ENCODE data around the gene PTPRJ. TPM values are rescaled to one million over a fixed set of nuclear protein-coding genes. Genes with fewer than 3 reads are reported as not detected.

PTPRJ gene
- total and polyA plus RNA-seq, 7 donors = 2.4 to 23.3 (median 10.2) TPM

DNA sequence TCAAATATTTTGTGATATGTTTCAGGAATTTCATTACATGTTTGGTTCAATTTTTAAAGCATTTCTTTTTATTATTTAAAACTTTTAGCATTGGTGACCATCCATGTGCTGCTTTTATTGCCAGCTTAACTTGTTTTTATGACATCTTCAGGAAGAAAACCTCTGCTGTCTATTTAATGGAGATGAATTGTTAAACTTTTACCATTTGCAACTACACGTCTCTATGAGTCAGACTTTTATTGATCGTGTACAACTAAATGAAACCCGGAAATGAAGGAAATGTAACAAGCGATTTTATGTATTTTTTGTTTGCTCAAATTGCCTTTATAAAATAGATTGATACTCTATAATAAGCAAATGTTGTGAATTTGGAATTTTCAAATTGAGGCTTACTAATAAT, 113.0 kb downstream of the PTPRJ start:
- Histone ChIP-seq H3K4me1 (peaks cover 0 to 28% (median 3%) of the 10 kb centered on the region in 4 donors), H3K4me3 (no peak overlapping the region), H3K36me3 (no peaks in the 10 kb centered on the region), H3K27me3 (no peaks in the 10 kb centered on the region), H3K27ac (no peak overlapping the region), H3K9me3 (no peaks in the 10 kb centered on the region)
- no peak for DNase-seq
- WGBS, 2 donors = 6 to 52% methylated on average over 4 of the region's 4 CpGs
- TF ChIP-seq, protein P1, sequence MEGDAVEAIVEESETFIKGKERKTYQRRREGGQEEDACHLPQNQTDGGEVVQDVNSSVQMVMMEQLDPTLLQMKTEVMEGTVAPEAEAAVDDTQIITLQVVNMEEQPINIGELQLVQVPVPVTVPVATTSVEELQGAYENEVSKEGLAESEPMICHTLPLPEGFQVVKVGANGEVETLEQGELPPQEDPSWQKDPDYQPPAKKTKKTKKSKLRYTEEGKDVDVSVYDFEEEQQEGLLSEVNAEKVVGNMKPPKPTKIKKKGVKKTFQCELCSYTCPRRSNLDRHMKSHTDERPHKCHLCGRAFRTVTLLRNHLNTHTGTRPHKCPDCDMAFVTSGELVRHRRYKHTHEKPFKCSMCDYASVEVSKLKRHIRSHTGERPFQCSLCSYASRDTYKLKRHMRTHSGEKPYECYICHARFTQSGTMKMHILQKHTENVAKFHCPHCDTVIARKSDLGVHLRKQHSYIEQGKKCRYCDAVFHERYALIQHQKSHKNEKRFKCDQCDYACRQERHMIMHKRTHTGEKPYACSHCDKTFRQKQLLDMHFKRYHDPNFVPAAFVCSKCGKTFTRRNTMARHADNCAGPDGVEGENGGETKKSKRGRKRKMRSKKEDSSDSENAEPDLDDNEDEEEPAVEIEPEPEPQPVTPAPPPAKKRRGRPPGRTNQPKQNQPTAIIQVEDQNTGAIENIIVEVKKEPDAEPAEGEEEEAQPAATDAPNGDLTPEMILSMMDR (IDR thresholded peaks at IDR 0.05) = no peak
- no peak for TF ChIP-seq POLR2A (IDR thresholded peaks at IDR 0.05)
- TF ChIP-seq POLR2AphosphoS5 (IDR thresholded peaks at IDR 0.05) = no peak
- TF ChIP-seq EP300 (IDR thresholded peaks at IDR 0.05) = no peak
- intact Hi-C loops (cut with DNase I) = no loop called here

DNA sequence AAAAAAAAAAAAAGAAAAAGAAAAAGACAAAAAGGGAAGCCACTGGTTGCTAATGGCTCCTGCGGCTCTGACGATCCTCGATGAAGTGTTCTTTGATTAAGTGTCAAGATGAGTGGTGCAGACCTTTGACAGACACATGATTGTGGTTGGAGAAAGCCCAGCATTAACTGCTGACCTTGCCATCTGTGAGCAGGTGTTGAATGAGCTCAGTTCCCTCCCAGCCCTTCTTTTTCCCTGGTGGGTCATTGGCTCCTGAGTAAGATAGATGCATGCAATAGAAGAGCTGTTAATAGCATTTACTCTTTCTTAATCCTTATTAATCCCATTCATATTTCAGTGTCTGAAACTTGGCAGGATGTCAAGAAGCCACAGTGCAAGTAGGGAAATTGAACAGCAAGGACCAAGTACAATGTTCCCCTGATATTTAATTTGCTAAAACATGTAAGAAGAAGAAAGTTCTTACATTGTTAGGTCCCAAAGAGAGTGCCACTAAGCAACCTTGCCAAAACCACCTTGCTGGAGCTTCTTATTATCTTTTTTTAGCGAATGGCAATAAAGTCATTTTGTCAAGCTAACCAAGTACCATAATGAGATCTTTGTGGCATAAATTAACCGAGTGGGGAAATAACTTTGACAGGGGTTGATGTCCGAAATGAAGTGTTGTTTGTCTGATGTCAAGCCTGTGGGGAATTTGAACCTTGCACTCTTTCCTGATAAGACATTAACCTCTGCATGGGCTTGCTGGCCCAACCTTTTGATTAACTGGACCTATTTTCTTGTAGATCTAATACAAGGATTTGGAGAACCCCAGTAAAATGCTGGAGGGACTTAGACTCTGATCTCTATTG, 113.7 kb downstream of the PTPRJ start:
- H3K9me3 ChIP-seq = no peaks in the 10 kb centered on the region
- no peaks in the 10 kb centered on the region for H3K36me3 ChIP-seq
- intact Hi-C loops (cut with DNase I) = no loop called here
- H3K4me3 ChIP-seq = no peak overlapping the region
- TF ChIP-seq, protein P1 (IDR thresholded peaks at IDR 0.05) = no peak
- TF ChIP-seq POLR2A (IDR thresholded peaks at IDR 0.05) (no peak), EP300 (IDR thresholded peaks at IDR 0.05) (no peak), POLR2AphosphoS5 (IDR thresholded peaks at IDR 0.05) (no peak)
- no peaks in the 10 kb centered on the region for H3K27me3 ChIP-seq
- H3K27ac ChIP-seq = peak overlapping the region in 2 of 4 donors; percentile 28 to 46
- 6 to 41% methylated on average over 6 of the region's 6 CpGs for WGBS, 2 donors
- DNase-seq = no peak
- peaks cover 0 to 23% (median 0%) of the 10 kb centered on the region in 4 donors for H3K4me1 ChIP-seq

GRCh38 chr11:48094643-48095339, 114.4 kb downstream of the PTPRJ start:
- TF ChIP-seq POLR2AphosphoS5 (IDR thresholded peaks at IDR 0.05) = no peak
- TF ChIP-seq EP300 (IDR thresholded peaks at IDR 0.05) = no peak
- TF ChIP-seq POLR2A (IDR thresholded peaks at IDR 0.05) = no peak
- TF ChIP-seq, protein P1 (IDR thresholded peaks at IDR 0.05) = no peak
- H3K36me3 ChIP-seq = no peaks in the 10 kb centered on the region
- 82 to 89% methylated on average over 9 of the region's 9 CpGs for WGBS, 2 donors
- H3K4me3 ChIP-seq = no peak overlapping the region
- H3K27ac ChIP-seq = peak overlapping the region in 2 of 4 donors; percentile 28 to 46
- DNase-seq = no peak
- H3K4me1 ChIP-seq = peaks cover 0 to 23% (median 0%) of the 10 kb centered on the region in 4 donors
- intact Hi-C loops (cut with DNase I) = no loop called here
- no peaks in the 10 kb centered on the region for H3K9me3 ChIP-seq
- no peaks in the 10 kb centered on the region for H3K27me3 ChIP-seq

GRCh38 chr11:48095779-48096470, 115.6 kb downstream of the PTPRJ start:
- no peak for TF ChIP-seq POLR2AphosphoS5 (IDR thresholded peaks at IDR 0.05)
- TF ChIP-seq, protein P1 (IDR thresholded peaks at IDR 0.05) = no peak
- Histone ChIP-seq H3K4me1 (peaks cover 0 to 23% (median 0%) of the 10 kb centered on the region in 4 donors), H3K9me3 (no peaks in the 10 kb centered on the region), H3K36me3 (no peaks in the 10 kb centered on the region), H3K4me3 (no peak overlapping the region), H3K27ac (no peak overlapping the region), H3K27me3 (no peaks in the 10 kb centered on the region)
- intact Hi-C loops (cut with DNase I) = no loop called here
- DNase-seq = no peak
- 69 to 70% methylated on average over 12 of the region's 12 CpGs for WGBS, 2 donors

Measured in sigmoid colon (tissue), 7 donors.